Right ventricle myocardium superior (tissue), 1 donor: ENCODE results near the gene SEPTIN8. TPM values are rescaled to one million over a fixed set of nuclear protein-coding genes. Genes with fewer than 3 reads are reported as not detected.

Source experiments
- ATAC-seq: fragments of 200-7000 bp; cut with Tn5 transposase; one replicate; pipeline ENCODE4 v1.9.1; 2020; ENCODE audit warnings: mild to moderate bottlenecking; ENCODE audit not compliant: poor library complexity
- DNase-seq: peaks from one replicate; pipeline ENCODE4 v3.0.0-alpha.2; 2020
- intact Hi-C: fragments of 100-400 bp; cut with DNase I; formaldehyde crosslinking; loops from one replicate; pipeline ENCODE4 v1.11.2; 2022
- total RNA-seq: library from RNA; stranded (reverse); fragmentation: NEBNext Ultra II Directional; extraction: Animal tissue kit (Norgen Biotek cat#: 25700); gene quantifications from one replicate; pipeline ENCODE4 v1.2.1, GENCODE V29; 2021
- donor health status: DM: no; HTN: yes; CAD: no; lungs with severe emphysema.

The SEPTIN8 gene
- total RNA-seq, 1 donor from 2014 or later, result 26.3 TPM

DNA sequence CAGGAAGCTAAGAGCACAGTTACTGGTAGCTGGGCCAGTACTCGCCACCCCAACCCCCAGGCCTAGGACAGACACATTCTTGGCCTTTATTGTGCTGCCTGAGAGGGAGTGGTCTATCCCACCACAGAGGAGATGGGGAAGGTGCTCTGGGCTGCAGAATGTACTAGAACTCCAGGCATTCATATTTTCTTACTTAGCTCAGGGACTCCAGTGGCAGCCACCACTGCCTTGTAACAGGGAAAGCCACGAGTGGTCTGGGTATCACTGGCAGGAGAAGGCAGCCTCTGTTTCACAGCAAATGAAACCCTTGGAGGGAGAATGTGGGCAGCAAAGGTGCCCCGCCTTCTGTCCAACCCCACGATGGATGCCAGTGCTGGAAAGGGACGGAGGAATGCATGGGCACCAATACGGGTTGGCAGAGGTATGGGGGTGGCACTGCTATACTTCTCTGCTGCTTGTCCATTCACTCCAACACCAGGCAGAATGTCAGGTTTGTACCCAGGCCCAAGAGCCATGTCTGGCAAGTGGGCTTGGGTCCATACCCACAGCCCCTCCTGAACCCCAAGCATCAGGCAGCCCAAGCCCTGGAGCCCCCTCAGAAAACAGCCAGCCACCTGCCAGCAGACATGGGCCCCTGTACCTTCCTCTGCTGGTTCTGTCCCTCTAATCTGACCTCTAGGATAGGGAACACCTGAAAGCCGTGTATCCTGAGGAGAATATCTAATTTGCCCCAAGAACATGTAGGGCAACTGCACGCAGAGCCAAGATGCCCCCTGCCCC lies 4.6 kb downstream of the SEPTIN8 start:
- DNase-seq, result no peak
- intact Hi-C loops, result no loop called here
- ATAC-seq, result peak; percentile 34

DNA sequence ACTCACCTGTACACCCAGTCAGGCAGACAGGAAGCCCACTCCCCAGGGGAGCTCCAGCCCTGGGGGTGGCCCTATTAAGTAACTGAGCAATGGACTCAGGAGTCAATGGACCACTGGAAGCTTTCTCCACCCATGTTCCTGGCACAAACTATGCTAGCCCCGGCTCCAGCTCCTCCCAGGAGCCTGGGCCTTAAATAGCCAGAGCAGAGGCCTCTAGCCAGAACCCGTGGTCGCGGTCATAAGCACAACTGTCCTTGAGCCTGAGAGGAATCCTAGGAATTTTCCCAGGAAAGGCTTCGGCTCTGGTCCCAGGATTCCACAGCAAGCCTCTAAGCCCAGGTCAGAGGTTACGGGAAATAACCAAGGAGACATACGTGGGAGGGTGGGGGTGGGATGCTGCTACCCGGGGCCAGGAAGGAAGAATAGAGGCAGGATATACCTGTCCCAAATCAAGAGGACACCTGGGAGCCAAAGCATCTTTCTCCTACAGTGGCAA lies 5.5 kb downstream of the SEPTIN8 start:
- peak; percentile 72 for DNase-seq
- intact Hi-C loops, result no loop called here
- peak; percentile 50 for ATAC-seq

DNA sequence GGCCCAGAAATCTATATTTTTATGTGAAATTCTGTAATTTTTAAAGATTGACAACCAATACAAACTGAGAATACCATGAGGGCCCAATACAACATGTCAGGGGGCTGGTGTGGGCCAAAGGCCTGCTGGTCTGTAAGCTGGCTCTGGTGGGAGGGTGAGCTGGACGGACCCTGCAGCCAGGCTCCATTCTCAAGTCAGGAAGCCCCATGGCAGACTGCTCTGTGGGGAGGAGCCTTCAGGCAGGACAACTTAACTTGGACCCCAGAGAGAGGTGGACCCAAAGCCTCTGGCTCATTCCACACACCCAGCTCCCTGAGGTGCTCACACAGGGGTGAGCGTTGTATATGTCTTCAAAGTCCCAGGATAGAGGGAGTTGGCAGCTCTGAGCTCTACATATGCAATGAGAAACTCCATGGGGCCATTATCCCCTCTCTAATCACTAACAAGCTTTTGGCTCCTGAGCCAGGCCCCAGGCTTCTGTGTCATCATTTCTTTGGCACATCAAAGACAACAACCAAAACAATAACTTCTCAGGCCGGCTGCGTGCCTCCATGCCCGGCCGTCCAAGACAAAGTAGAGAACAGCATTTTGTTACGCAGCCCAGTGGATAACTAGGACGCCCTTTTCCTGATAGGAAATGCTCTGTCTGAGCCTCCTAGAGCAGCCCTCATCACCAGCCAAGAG lies 6.4 kb downstream of the SEPTIN8 start:
- intact Hi-C loops, result no loop called here
- DNase-seq (no peak), ATAC-seq (no peak)

DNA sequence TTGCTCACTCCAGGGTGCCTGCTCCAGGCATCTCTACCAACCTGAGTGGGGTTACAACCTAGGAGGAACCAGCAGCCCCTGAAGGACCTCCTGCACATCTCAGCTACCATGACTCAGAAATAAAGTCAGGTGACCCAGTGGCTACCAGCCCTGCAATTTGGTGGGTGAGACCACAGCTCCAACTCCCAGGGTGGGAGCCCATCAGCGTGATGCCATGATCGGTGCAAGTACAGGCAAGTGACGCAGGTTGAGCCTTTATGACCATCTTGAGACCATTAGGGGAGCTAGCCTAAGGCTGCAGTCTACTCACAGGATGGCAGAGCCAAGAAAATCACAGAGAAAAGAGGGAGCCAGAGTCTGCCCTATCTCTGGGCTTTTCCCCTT lies 8.6 kb downstream of the SEPTIN8 start:
- DNase-seq (no peak), ATAC-seq (no peak)
- intact Hi-C loops, result no loop called here

DNA sequence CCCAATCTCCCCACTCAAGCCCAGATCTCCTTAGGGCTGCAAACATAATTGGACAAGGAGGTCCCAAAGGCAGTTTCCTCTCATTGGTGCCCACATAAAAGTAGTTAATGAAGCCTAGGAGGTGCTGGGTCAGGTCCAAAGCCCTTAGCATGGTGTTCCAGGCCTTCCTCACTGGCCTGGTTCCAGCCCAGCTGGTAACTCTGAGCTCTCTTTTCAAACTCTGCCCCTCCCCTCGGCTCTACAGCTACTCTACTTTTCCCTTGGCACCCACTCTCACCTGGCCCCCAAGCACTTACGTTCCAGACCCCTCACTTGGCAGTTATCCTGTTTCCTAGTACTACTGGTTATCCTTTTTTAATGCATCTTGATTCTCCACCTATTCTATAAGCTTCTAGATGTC lies 9.9 kb downstream of the SEPTIN8 start:
- no peak for ATAC-seq
- DNase-seq, result no peak
- intact Hi-C loops, result no loop called here

DNA sequence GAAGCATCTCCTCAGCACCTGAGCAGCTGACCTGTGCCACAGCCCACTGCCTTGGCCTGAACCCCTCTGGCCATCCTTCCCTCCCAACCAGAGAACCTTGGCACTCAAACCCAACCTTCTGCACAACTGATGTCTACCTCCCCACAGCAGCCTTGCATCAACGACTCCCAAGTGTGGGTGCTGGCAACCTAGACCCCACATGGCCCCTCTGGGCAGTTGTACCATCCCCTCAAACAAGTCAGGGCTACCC lies 10.3 kb downstream of the SEPTIN8 start:
- no peak for ATAC-seq
- intact Hi-C loops, result no loop called here
- DNase-seq, result no peak

DNA sequence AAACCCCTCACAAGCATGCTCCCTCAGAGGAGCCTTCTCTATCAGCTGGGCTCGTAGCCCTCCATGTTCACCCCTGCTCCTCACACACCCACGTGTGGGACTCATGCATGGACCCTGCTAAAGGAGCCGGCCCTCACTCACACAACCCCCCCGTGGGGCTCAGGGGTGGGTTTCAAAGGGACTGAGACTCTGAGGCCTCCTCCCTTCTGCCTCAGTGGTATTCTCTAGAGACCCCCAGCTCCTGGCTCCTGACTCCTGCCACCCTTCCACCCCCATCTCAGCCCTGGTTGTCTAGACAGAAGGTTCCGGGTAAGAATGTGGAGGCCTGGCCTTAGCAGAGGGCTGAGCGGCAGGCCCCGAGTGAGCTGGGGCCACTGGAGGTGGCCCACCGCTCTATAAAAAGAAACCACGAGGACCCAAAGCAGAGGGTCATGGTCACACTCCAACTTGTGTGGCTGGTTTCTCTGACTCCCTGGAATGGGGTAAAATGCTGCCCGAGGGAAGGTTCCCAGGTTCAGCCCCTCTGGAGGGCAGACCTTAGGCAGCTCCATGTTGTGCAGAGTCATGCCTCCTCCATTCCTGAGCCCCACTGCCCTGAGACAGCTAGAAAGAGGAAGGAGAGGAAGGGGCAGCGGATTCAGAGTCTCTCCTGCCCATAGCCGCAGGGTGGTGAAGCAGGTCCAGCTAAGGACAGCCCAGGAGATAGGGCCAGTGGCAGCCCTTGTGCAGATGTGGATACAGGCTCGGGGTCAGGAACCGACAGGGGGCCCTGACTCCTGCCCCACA lies 10.8 kb downstream of the SEPTIN8 start:
- DNase-seq (no peak), ATAC-seq (no peak)
- intact Hi-C loops, result no loop called here

DNA sequence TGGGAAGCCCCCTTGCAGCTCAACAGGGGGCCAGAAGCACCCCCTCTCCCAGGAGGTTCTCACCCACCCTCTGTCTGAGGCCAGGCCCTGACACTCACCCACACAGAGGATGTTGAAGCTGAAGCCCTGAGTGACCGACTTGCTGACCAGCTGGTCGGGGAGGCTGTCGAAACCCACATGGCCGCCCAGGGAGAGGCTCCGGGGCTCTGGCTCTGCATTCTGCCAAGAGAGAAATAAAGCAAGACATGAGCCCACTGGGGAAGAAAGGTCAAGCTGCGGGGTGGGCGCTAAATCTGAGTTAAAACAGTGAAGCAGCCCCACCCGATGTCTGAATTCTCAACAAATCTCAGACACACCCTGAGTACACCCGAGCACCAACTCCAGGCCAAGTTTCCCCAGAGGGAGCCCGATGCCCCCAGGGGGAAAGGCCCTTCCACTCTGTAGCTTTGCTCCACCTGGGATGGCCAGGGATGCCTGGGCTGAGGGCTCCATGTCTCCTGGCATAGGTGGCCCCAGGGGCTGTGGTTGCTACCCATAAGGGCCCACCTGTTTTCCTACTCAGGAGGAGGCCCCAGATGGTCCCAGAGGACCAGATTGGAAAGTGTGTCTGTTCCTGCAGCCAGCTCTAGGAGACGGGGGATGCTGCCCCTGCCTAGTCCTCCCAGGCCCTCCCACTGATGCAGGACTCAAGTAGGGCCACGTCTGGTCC lies 11.6 kb downstream of the SEPTIN8 start:
- intact Hi-C loops, result no loop called here
- DNase-seq (peak; percentile 67), ATAC-seq (peak; percentile 24)

DNA sequence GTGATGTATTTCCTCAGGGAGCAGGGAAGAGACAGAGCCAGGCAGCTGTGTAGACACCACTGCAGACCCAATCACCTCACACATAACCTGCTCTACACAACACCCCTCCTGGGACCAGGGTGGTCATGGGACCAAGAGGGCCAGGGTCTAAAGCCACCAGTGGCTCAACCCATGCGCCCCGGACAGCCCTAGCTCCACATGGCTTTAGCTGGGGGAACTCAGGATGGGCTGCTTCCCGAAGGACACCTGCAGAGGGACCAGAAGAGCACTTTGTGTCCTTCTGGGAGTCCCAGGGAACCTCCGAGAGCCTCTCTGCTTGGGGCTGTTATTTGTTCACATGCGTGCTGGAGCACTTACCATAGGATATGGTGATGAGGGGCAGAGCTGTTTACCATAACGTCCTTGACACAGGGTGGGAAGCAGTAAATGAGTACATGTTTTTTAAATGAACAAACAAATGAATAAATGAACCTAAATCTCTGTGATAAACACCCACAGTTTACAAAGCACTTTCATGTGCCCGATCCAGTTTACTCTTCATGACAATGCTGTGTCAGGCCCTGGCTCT lies 12.3 kb downstream of the SEPTIN8 start:
- no peak for DNase-seq
- intact Hi-C loops, result no loop called here
- no peak for ATAC-seq

DNA sequence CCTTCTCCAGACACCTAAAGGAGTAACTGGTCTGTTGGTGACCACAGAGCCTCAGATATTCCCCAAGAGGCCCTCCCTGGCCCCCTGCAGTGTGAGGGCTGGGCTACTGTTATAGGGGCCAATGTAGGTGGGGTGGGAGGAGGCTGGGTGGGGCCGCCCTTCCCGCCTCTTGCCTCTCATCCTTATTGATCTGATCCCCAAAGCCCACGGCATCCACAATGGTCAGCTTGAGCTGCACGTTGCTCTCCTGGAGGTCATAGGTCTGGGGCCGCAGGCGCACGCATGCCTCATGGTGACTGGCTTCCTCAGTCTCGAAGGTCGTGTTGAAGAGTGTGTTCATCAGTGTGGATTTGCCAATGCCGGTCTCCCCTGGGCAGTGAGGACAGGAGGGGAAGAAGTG lies 13.0 kb downstream of the SEPTIN8 start:
- intact Hi-C loops, result no loop called here
- DNase-seq, result no peak
- no peak for ATAC-seq

DNA sequence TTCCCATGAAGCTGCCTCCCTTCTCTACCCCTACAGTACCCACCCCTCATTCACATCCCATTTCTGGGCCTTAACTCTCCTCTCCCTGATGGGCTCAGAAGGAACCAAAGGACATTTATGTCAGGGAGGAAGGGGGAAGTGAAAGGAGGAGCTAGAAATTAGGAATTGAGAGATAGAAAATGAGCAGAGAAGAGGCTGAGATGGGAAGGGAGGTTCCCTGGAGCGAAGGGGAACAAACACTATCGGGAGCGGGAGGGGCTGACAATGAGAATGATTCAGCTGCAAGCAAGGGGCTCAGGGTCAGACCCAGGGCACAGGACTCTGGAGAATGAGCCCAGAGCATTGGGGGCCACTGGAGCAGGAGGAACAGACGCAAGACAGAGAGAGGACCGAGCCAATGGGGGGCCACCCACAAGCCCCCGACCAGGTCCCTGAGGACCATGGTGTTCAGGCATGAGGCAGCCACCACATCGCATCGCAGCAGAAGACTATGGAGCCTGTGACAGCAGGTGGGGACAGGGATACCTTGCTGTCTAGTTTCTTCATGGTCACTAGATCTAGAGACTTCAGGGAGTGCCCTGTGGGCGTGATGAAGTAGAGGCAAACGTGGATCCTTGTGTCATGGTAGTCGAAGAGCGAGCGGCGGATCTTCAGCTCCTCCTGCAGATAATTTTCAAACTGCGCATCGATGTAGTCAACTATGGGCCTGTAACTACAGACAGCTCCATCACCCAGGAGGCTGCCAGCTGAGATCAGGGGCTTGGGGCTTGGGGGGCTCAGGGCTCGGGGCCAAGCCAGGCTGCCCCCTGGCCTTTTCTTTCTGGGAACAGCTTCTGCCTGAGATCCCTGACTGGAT lies 13.6 kb downstream of the SEPTIN8 start:
- intact Hi-C loops, result no loop called here
- no peak for ATAC-seq
- DNase-seq, result no peak

DNA sequence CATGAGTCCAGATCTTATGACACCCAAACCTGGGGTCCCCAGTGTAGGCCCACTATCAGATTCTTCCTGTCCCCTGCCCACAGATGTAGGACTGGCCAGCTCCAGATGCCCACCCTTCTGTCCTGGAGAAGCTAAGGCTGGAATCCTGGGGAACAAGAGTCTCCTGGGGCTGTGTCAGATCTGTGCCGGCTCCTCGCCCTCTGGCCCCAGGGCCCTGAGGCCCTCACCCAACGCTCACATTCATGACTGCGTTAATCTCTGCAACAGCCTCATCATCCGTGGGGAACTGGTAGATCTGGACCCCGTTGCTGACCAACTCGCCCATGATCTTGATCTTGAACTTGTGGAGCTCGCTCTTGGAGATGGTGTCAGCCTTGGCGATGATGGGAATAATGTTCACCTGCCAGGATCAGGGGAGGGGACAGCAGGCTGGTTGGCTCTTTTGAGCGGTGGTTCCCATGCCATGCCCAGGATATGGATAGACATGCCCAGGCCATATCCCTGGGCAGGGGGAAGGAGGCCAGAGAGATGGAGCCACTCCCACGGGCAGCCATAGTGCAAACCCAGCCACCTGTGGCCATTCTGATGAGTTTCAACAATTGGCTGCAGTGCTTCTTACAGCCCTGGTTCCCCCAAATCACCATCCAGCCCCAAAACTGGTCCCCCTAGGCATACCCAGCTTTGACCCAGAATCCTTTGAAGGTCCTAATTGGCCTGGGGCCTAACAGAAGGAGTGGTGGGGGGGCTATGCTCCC lies 14.6 kb downstream of the SEPTIN8 start:
- intact Hi-C loops, result no loop called here

DNA sequence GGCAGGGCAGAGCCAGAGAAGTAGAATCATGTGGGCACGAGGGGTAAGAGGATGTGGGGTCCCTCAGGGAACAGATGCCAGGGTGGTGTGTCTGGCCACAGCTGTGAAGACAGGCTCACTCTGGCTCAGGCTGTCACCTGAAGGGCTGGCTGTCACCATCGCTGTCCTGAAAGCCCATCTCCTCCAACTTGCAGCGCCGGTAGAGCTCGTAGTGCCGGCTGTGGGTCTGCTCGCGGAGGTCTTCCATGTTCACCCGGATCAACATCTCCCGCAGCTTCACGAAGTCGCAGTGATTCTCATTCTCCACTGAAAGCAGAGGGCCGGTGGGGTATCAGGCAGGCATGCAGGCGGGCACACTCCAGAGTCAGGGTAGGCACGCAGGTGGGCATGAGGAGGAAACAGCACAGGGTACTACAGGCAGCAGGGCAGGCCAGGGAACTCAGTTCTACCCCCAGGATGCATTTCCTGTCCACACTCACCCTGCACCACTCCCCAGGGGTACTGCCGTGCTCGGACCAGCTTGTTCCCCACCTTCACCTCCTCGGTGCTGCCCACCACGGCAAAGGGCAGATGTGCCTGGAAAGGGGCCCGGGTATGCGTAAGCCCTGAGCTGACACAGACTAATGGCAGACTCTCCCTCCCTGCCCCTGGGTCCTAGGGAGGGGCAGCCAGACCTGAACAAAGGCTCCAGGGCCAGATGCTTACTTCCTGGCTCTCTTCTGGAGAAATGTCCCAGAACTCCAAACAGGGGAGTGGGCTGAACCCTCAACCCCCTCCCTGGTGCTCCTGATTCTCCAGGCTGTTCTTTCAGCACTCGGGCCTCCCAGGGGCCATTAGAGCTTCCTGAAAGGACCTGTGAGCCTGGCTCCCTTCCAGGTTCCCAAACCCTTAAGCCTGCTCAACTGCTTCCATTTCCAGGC lies 15.5 kb downstream of the SEPTIN8 start:
- intact Hi-C loops, result no loop called here
- ATAC-seq (no peak), DNase-seq (no peak)

More for the DNA sequence above, 14.6 kb downstream of the SEPTIN8 start:
- no peak for DNase-seq
- ATAC-seq, result no peak

DNA sequence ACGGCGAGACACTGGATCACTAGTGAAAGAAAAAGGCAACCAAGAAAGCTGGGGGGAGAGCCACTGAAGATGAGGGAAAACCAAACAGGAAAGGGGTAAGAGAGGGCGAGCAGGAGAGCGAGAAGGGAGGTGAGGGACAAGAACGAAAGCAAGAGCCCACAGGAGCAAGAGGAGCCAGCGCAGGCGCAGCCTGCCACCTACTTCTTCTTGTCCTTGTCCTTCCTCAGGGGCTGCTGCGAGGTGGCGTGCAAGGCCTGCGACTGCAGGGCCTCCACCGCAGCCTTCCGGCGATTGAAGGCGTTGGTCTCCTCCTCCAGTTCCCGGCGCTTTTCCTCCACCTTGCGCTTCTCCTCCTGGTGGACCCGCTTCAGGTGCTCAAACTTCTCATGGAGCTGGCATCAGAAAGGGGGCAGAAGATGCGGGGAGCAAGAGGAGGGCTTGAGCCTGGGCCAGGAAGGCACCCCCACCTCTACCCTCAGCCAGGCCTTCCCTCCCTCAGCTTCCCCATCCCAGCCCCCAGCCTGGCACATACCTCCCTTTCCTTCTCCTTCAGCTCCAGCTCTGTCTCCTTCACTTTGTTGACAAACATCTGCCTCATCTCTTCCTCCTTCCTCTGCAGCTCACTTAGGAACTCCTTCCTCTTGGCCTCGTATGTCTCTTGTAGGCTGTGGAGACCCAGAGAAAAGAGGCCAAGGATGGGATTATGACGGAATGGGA lies 16.3 kb downstream of the SEPTIN8 start:
- intact Hi-C loops, result no loop called here

DNA sequence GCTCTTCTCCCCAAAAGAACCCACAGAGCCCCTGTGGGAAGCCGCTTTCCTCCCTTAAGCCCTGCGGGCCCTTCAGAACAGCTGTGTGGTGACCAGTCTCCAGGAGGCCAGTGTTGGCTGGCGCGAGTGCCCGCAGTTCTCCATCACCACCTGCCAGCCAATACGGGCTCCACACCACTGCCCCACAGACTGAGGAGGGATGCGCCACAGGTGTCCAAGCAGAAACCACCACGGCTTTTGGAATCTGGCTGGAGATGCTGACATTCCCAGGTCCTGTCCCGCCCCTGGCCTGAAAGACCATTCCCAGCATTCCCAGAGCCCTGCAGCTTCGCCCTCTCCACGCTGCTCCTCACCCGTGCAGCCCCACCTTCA lies 17.0 kb downstream of the SEPTIN8 start:
- intact Hi-C loops, result no loop called here
- DNase-seq, result no peak
- ATAC-seq, result no peak

More for the DNA sequence above, 16.3 kb downstream of the SEPTIN8 start:
- DNase-seq (no peak), ATAC-seq (no peak)
